Neuronal stem cell (in vitro differentiated cells): ENCODE measurements around the gene SH2D7.
A peak's percentile ranks its signal among the peaks of the same experiment; 100 is the strongest.

Experiments used
- DNase-seq: peaks from one replicate; pipeline ENCODE4 v3.0.0-alpha.2; 2013; ENCODE audit warnings: low spot score
- H2AFZ ChIP-seq: one replicate; pipeline ENCODE4 v1.6.1; 2013; ENCODE audit warnings: mild to moderate bottlenecking, low read length, inconsistent platforms
- H2AK5ac ChIP-seq: 2 replicates; pipeline ENCODE4 v1.6.1; 2013; ENCODE audit warnings: low read depth, mild to moderate bottlenecking, inconsistent platforms, low read length, moderate library complexity, mixed read lengths
- H2BK120ac ChIP-seq: 2 replicates; pipeline ENCODE4 v1.6.1; 2013; ENCODE audit warnings: low read depth, mild to moderate bottlenecking, inconsistent platforms, low read length, moderate library complexity, mixed read lengths
- H2BK12ac ChIP-seq: one replicate; pipeline ENCODE4 v1.6.1; 2013; ENCODE audit warnings: low read length, inconsistent platforms
- H2BK15ac ChIP-seq: 2 replicates; pipeline ENCODE4 v1.6.1; 2013; ENCODE audit warnings: mild to moderate bottlenecking, low read length, inconsistent platforms, mixed read lengths
- H2BK5ac ChIP-seq: one replicate; pipeline ENCODE4 v1.6.1; 2013; ENCODE audit warnings: inconsistent platforms, mild to moderate bottlenecking, low read length, moderate library complexity
- H3K14ac ChIP-seq: one replicate; pipeline ENCODE4 v1.6.1; 2013; ENCODE audit warnings: low read length, inconsistent platforms
- H3K18ac ChIP-seq: 2 replicates; pipeline ENCODE4 v1.6.1; 2013; ENCODE audit warnings: low read length, inconsistent platforms
- H3K23ac ChIP-seq: 2 replicates; pipeline ENCODE4 v1.6.1; 2013; ENCODE audit warnings: low read depth, mild to moderate bottlenecking, mixed read lengths, low read length, inconsistent platforms; ENCODE audit not compliant: poor library complexity
- H3K27ac ChIP-seq: replicated peaks from 3 replicates; pipeline ENCODE4 v1.5.1; 2013; ENCODE audit warnings: low read length, inconsistent platforms
- H3K27me3 ChIP-seq, 3 experiments: 2 replicates each; pipeline ENCODE4 v1.6.1; 2013; ENCODE audit warnings: low read length in 3 of 3, mild to moderate bottlenecking in 2 of 3, inconsistent platforms in 1 of 3, low read depth in 1 of 3, mixed read lengths in 1 of 3, moderate library complexity in 1 of 3; ENCODE audit not compliant: control insufficient read depth in 3 of 3, insufficient read depth in 3 of 3
- H3K36me3 ChIP-seq, 2 donors: replicated peaks in 1 of 2; 2 replicates each; pipeline ENCODE4 v1.6.1; 2013; ENCODE audit warnings: low read length in 2 of 2; ENCODE audit not compliant: control insufficient read depth in 2 of 2, insufficient read depth in 2 of 2
- H3K4ac ChIP-seq: 2 replicates; pipeline ENCODE4 v1.6.1; 2013; ENCODE audit warnings: inconsistent platforms, mild to moderate bottlenecking, low read length, moderate library complexity
- H3K4me1 ChIP-seq, 2 donors: 1 replicate in 1 of 2; 2 replicates in 1 of 2; pipeline ENCODE4 v1.6.1; 2013; ENCODE audit warnings: low read length in 2 of 2, low read depth in 1 of 2; ENCODE audit not compliant: control insufficient read depth in 2 of 2, insufficient read depth in 1 of 2
- H3K4me2 ChIP-seq: one replicate; pipeline ENCODE4 v1.6.1; 2013; ENCODE audit warnings: mild to moderate bottlenecking, low read length, inconsistent platforms; ENCODE audit not compliant: insufficient read depth, poor library complexity, severe bottlenecking
- H3K4me3 ChIP-seq, 2 donors: 2 replicates each; pipeline ENCODE4 v1.5.1; 2013; ENCODE audit warnings: low read length in 2 of 2, mild to moderate bottlenecking in 2 of 2, inconsistent platforms in 1 of 2, moderate library complexity in 1 of 2
- H3K79me1 ChIP-seq: one replicate; pipeline ENCODE4 v1.6.1; 2013; ENCODE audit warnings: low read depth, mild to moderate bottlenecking, inconsistent platforms, low read length, moderate library complexity
- H3K9ac ChIP-seq: one replicate; pipeline ENCODE4 v1.6.1; 2013; ENCODE audit warnings: mild to moderate bottlenecking, low read depth, low read length, inconsistent platforms; ENCODE audit not compliant: poor library complexity
- H3K9me3 ChIP-seq, 2 donors: replicated peaks in 1 of 2; 2 replicates each; pipeline versions ENCODE3 to v1.6.1; 2013; ENCODE audit warnings: low read length in 2 of 2, mild to moderate bottlenecking in 2 of 2, inconsistent platforms in 1 of 2, low read depth in 1 of 2, mixed read lengths in 1 of 2, moderate library complexity in 1 of 2; ENCODE audit not compliant: control insufficient read depth in 2 of 2, insufficient read depth in 1 of 2
- H4K8ac ChIP-seq: one replicate; pipeline ENCODE4 v1.6.1; 2013; ENCODE audit warnings: low read depth, mild to moderate bottlenecking, inconsistent platforms, low read length, moderate library complexity
- H4K91ac ChIP-seq: one replicate; pipeline ENCODE4 v1.6.1; 2013; ENCODE audit warnings: low read length, low read depth, mild to moderate bottlenecking, inconsistent platforms; ENCODE audit not compliant: poor library complexity
- WGBS, 2 donors: extraction: QIAGEN DNeasy Blood & Tissue Kit; methylation state at CpG; one replicate each; pipeline ENCODE4 v1.1.7; 2013; ENCODE audit warnings: missing lambda C conversion rate in 2 of 2, mixed read lengths in 1 of 2; ENCODE audit not compliant: insufficient read length in 2 of 2, insufficient replicate concordance in 1 of 2; ENCODE audit errors: extremely low coverage in 2 of 2; 5-methylcytosine and 5-hydroxymethylcytosine counted together

The SH2D7 gene

GRCh38 chr15:78097667-78098066, 5.3 kb downstream of the SH2D7 start:
- H3K4me3 ChIP-seq = no peak overlapping the region
- no peak overlapping the region for H3K4ac ChIP-seq
- H4K8ac ChIP-seq = no peak overlapping the region
- H3K18ac ChIP-seq = peak overlapping the region; percentile 27
- H3K27me3 ChIP-seq = peaks cover 0 to 18% (median 0%) of the 10 kb centered on the region in 3 experiments
- H3K4me2 ChIP-seq = no peak overlapping the region
- H3K4me1 ChIP-seq = no peaks in the 10 kb centered on the region
- no peaks in the 10 kb centered on the region for H3K79me1 ChIP-seq
- DNase-seq = no peak
- H3K9me3 ChIP-seq = no peaks in the 10 kb centered on the region
- no peak overlapping the region for H2BK12ac ChIP-seq
- H2AK5ac ChIP-seq = peak overlapping the region; percentile 41
- no peak overlapping the region for H2BK15ac ChIP-seq
- H2BK120ac ChIP-seq = no peak overlapping the region
- no peak overlapping the region for H4K91ac ChIP-seq
- H3K14ac ChIP-seq = no peak overlapping the region
- WGBS, 2 donors = no CpG with 5 or more reads among the region's 9 CpGs
- H3K9ac ChIP-seq = peak overlapping the region; percentile 24
- no peak overlapping the region for H2AFZ ChIP-seq
- H2BK5ac ChIP-seq = no peak overlapping the region
- H3K27ac ChIP-seq = no peak overlapping the region
- H3K23ac ChIP-seq = peak overlapping the region; percentile 60
- no peaks in the 10 kb centered on the region for H3K36me3 ChIP-seq

GRCh38 chr15:78098131-78098755, 5.9 kb downstream of the SH2D7 start:
- Histone ChIP-seq H2BK120ac (no peak overlapping the region), H3K4me1 (no peaks in the 10 kb centered on the region), H4K91ac (no peak overlapping the region), H3K18ac (no peak overlapping the region), H3K4me2 (no peak overlapping the region), H3K23ac (no peak overlapping the region), H3K4me3 (no peak overlapping the region), H3K27ac (no peak overlapping the region), H3K9ac (no peak overlapping the region), H2AK5ac (peak overlapping the region; percentile 41), H2AFZ (no peak overlapping the region), H3K14ac (no peak overlapping the region), H4K8ac (no peak overlapping the region), H2BK5ac (no peak overlapping the region), H3K4ac (no peak overlapping the region), H3K9me3 (no peaks in the 10 kb centered on the region), H2BK12ac (no peak overlapping the region), H3K27me3 (peaks cover 0 to 12% (median 0%) of the 10 kb centered on the region in 3 experiments), H2BK15ac (no peak overlapping the region), H3K36me3 (no peaks in the 10 kb centered on the region), H3K79me1 (peaks cover 3% of the 10 kb centered on the region)
- DNase-seq = no peak
- WGBS, 2 donors = no CpG with 5 or more reads among the region's 11 CpGs

GRCh38 chr15:78100886-78101285, 8.5 kb downstream of the SH2D7 start:
- H3K9ac ChIP-seq = peak overlapping the region; percentile 16
- no peak overlapping the region for H2AFZ ChIP-seq
- no peaks in the 10 kb centered on the region for H3K27me3 ChIP-seq
- no peak overlapping the region for H2BK12ac ChIP-seq
- no peak overlapping the region for H3K4me2 ChIP-seq
- H3K18ac ChIP-seq = no peak overlapping the region
- H2BK5ac ChIP-seq = peak overlapping the region; percentile 69
- no peaks in the 10 kb centered on the region for H3K9me3 ChIP-seq
- no CpG with 5 or more reads among the region's 2 CpGs for WGBS, 2 donors
- peak overlapping the region; percentile 64 for H3K14ac ChIP-seq
- no peak overlapping the region for H3K4ac ChIP-seq
- no peak overlapping the region for H4K91ac ChIP-seq
- no peak overlapping the region for H3K27ac ChIP-seq
- H2BK15ac ChIP-seq = no peak overlapping the region
- no peak overlapping the region for H3K4me3 ChIP-seq
- no peak overlapping the region for H4K8ac ChIP-seq
- H3K23ac ChIP-seq = no peak overlapping the region
- no peak for DNase-seq
- peaks cover 3% of the 10 kb centered on the region for H3K79me1 ChIP-seq
- peaks cover 0 to 3% of the 10 kb centered on the region in 2 donors for H3K4me1 ChIP-seq
- no peak overlapping the region for H2AK5ac ChIP-seq
- H2BK120ac ChIP-seq = no peak overlapping the region
- H3K36me3 ChIP-seq = peaks cover 0 to 2% of the 10 kb centered on the region in 2 donors

GRCh38 chr15:78101423-78102105, 9.2 kb downstream of the SH2D7 start:
- Histone ChIP-seq H3K4me2 (no peak overlapping the region), H3K4ac (no peak overlapping the region), H2BK120ac (no peak overlapping the region), H3K18ac (peak overlapping the region; percentile 27), H2BK12ac (no peak overlapping the region), H3K4me1 (peaks cover 0 to 3% of the 10 kb centered on the region in 2 donors), H3K9ac (no peak overlapping the region), H3K79me1 (peaks cover 3% of the 10 kb centered on the region), H2AFZ (no peak overlapping the region), H3K27me3 (no peaks in the 10 kb centered on the region), H4K91ac (no peak overlapping the region), H2BK5ac (no peak overlapping the region), H4K8ac (no peak overlapping the region), H3K9me3 (no peaks in the 10 kb centered on the region), H3K36me3 (peaks cover 0 to 2% of the 10 kb centered on the region in 2 donors), H2BK15ac (no peak overlapping the region), H2AK5ac (no peak overlapping the region), H3K14ac (peak overlapping the region; percentile 4), H3K27ac (no peak overlapping the region), H3K4me3 (no peak overlapping the region), H3K23ac (no peak overlapping the region)
- no peak for DNase-seq
- no CpG with 5 or more reads among the region's 5 CpGs for WGBS, 2 donors
